Stomach (tissue), 9 donors: ENCODE data around the gene RINT1. TPM values are rescaled to one million over a fixed set of nuclear protein-coding genes. Genes with fewer than 3 reads are reported as not detected.

ENCODE experiments used
- DNase-seq, 2 donors: peaks; one replicate each; pipeline versions ENCODE4 v3.0.0 to v3.0.0-alpha.2; 2013 to 2019
- H3K27ac ChIP-seq, 5 donors: fragments of 200-600 bp in 4 of 5; sonication (generic) in 4 of 5; one replicate each; pipeline ENCODE4 v1.5.1; 2013 to 2019; ENCODE audit warnings: mild to moderate bottlenecking in 1 of 5, moderate library complexity in 1 of 5
- H3K27me3 ChIP-seq, 3 donors: fragments of 200-600 bp; sonication (generic); one replicate each; pipeline ENCODE4 v1.5.1; 2017 to 2019; ENCODE audit warnings: mixed run types in 1 of 3
- H3K36me3 ChIP-seq, 4 donors: fragments of 200-600 bp; sonication (generic); 1 replicate in 3 of 4; 2 replicates in 1 of 4; pipeline ENCODE4 v1.5.1; 2016 to 2019
- H3K4me1 ChIP-seq, 4 donors: fragments of 200-600 bp; sonication (generic); one replicate each; pipeline ENCODE4 v1.5.1; 2016 to 2019
- H3K4me3 ChIP-seq, 4 donors: fragments of 200-600 bp; sonication (generic) in 3 of 4; one replicate each; pipeline ENCODE4 v1.5.1; 2016 to 2019; ENCODE audit warnings: mild to moderate bottlenecking in 1 of 4
- H3K9me3 ChIP-seq, 4 donors: fragments of 200-600 bp; sonication (generic); one replicate each; pipeline ENCODE4 v1.5.1; 2016 to 2019
- CTCF ChIP-seq, 7 experiments: fragments of 450-650 bp in 4 of 7; fragments of 200-600 bp in 3 of 7; sonication (generic) in 3 of 7; IDR thresholded peaks; one replicate each; pipeline ENCODE4 v1.5.1; 2016 to 2019; ENCODE audit warnings: antibody characterized with exemption in 7 of 7, control low read depth in 2 of 7, mild to moderate bottlenecking in 1 of 7
- EP300 ChIP-seq: sonication (generic); formaldehyde crosslinking; IDR thresholded peaks from one replicate; pipeline ENCODE4 v1.6.1; 2017; ENCODE audit warnings: antibody characterized with exemption
- POLR2A ChIP-seq, 4 donors: fragments of 450-650 bp; IDR thresholded peaks; one replicate each; pipeline ENCODE4 v1.6.1; 2016; ENCODE audit warnings: antibody characterized with exemption in 4 of 4, control low read depth in 2 of 4, mild to moderate bottlenecking in 1 of 4, moderate library complexity in 1 of 4
- POLR2AphosphoS5 ChIP-seq, 3 donors: sonication (generic); formaldehyde crosslinking; IDR thresholded peaks; one replicate each; pipeline ENCODE4 v1.6.1; 2016; ENCODE audit warnings: antibody characterized with exemption in 3 of 3
- WGBS, 5 donors: extraction: QIAGEN DNeasy Blood & Tissue Kit in 3 of 5; methylation state at CpG; one replicate each; pipeline versions ENCODE4 v1.1.5 to v1.1.7; 2013 to 2018; 5-methylcytosine and 5-hydroxymethylcytosine counted together
- intact Hi-C: fragments of 100-400 bp; cut with DNase I; formaldehyde crosslinking; loops from one replicate; pipeline ENCODE4 v1.15.1; 2023; ENCODE audit warnings: low total_unique reads
- polyA plus RNA-seq, 3 donors: library from polyadenylated mRNA; stranded (reverse); fragments of 200-250 nt; gene quantifications; one replicate each; pipeline ENCODE4 v1.2.3, GENCODE V29; 2013
- total RNA-seq, 5 donors: library from RNA; depleted of rRNA; stranded (reverse); fragments of >200 nt; gene quantifications; one replicate each; pipeline versions ENCODE4 v1.1.0 to v1.2.3, GENCODE V29; 2014 to 2016
- donor health status: healthy with polysubstance abuse.
- donor health status: Bipolar disorder and iron deficiency.
- donor health status: healthy.

RINT1 gene
- total and polyA plus RNA-seq, 8 donors: 4.9 to 79.4 (median 10.0) TPM

GRCh38 chr7:105493196-105493922 lies 38.6 kb upstream of the RINT1 start:
- DNase-seq: no peak
- Histone ChIP-seq H3K4me3 (peak overlapping the region in 3 of 4 donors; percentile 7 to 14 (median 13)), H3K27me3 (no peaks in the 10 kb centered on the region), H3K9me3 (no peaks in the 10 kb centered on the region), H3K27ac (peak overlapping the region in 4 of 5 donors; percentile 22 to 70 (median 66)), H3K4me1 (peaks cover under 1 to 50% (median 24%) of the 10 kb centered on the region in 4 donors), H3K36me3 (no peaks in the 10 kb centered on the region)
- WGBS, 5 donors: 32 to 46% (median 38%) methylated on average over 7 of the region's 7 CpGs
- no peak for TF ChIP-seq POLR2AphosphoS5 (IDR thresholded peaks at IDR 0.05)
- TF ChIP-seq CTCF (IDR thresholded peaks at IDR 0.05): no peak
- intact Hi-C loops: no loop called here

- WGBS, 5 donors: 24 to 56% (median 36%) methylated on average over 5 of the region's 5 CpGs
- H3K4me1 ChIP-seq: peaks cover 0 to 46% (median 23%) of the 10 kb centered on the region in 4 donors
- no peaks in the 10 kb centered on the region for H3K27me3 ChIP-seq
- peak overlapping the region in 3 of 4 donors; percentile 7 to 14 (median 13) for H3K4me3 ChIP-seq
- TF ChIP-seq CTCF (IDR thresholded peaks at IDR 0.05): no peak
- TF ChIP-seq POLR2AphosphoS5 (IDR thresholded peaks at IDR 0.05): peak in 1 of 3 donors; percentile 40
- intact Hi-C loops: no loop called here
- H3K36me3 ChIP-seq: peaks cover 0 to 2% (median 0%) of the 10 kb centered on the region in 4 donors
- peak; percentile 61 to 63 for DNase-seq
- H3K9me3 ChIP-seq: no peaks in the 10 kb centered on the region
- H3K27ac ChIP-seq: peak overlapping the region in 4 of 5 donors; percentile 22 to 70 (median 66)
These were observed 38.1 kb upstream of the RINT1 start for GRCh38 chr7:105493923-105494315.

GRCh38 chr7:105496521-105496920 lies 35.5 kb upstream of the RINT1 start:
- peaks cover 0 to 27% (median 19%) of the 10 kb centered on the region in 4 donors for H3K36me3 ChIP-seq
- no peaks in the 10 kb centered on the region for H3K9me3 ChIP-seq
- no peaks in the 10 kb centered on the region for H3K27me3 ChIP-seq
- peak in 1 of 2 donors; percentile 47 for DNase-seq
- intact Hi-C loops: no loop called here
- peaks cover 0 to 46% (median 23%) of the 10 kb centered on the region in 4 donors for H3K4me1 ChIP-seq
- peak overlapping the region in 1 of 5 donors; percentile 28 for H3K27ac ChIP-seq
- H3K4me3 ChIP-seq: no peak overlapping the region
- TF ChIP-seq EP300 (no peak), POLR2AphosphoS5 (IDR thresholded peaks at IDR 0.05) (no peak), POLR2A (IDR thresholded peaks at IDR 0.05) (no peak), CTCF (IDR thresholded peaks at IDR 0.05) (no peak)
- WGBS, 5 donors: 27 to 60% (median 42%) methylated on average over 2 of the region's 2 CpGs

- TF ChIP-seq POLR2AphosphoS5 (IDR thresholded peaks at IDR 0.05) (no peak), CTCF (IDR thresholded peaks at IDR 0.05) (no peak), EP300 (no peak), POLR2A (IDR thresholded peaks at IDR 0.05) (no peak)
These were observed 35.0 kb upstream of the RINT1 start for GRCh38 chr7:105497016-105497415.

More at GRCh38 chr7:105497016-105497415, 35.0 kb upstream of the RINT1 start:
- Histone ChIP-seq H3K36me3 (peaks cover 0 to 32% (median 24%) of the 10 kb centered on the region in 4 donors), H3K27me3 (no peaks in the 10 kb centered on the region), H3K27ac (peak overlapping the region in 1 of 5 donors; percentile 28), H3K9me3 (no peaks in the 10 kb centered on the region), H3K4me1 (peaks cover 0 to 46% (median 23%) of the 10 kb centered on the region in 4 donors), H3K4me3 (no peak overlapping the region)
- intact Hi-C loops: no loop called here
- DNase-seq: peak in 1 of 2 donors; percentile 9
- WGBS, 5 donors: 33 to 65% (median 42%) methylated on average over 5 of the region's 5 CpGs
